SK-N-SH treated with all-trans-retinoic acid at 6 μM for 48 hours (cell line): Measurements from ENCODE around the gene GABBR2.

Source experiments
- ATAC-seq: fragments of 200-7000 bp; cut with Tn5 transposase; 3 replicates; pipeline ENCODE4 v1.9.1; 2020; ENCODE audit warnings: mild to moderate bottlenecking, moderate library complexity
- ARNTL ChIP-seq: fragments of 450-650 bp; formaldehyde crosslinking; IDR thresholded peaks from 2 replicates; pipeline ENCODE4 v1.5.0; 2020; ENCODE audit warnings: low read depth, mild to moderate bottlenecking, moderate library complexity, borderline replicate concordance
- BACH2 ChIP-seq: fragments of 250-450 bp; sonication (Bioruptor Pico); IDR thresholded peaks from 2 replicates; pipeline ENCODE4 v1.9.0; 2021; ENCODE audit warnings: mild to moderate bottlenecking, borderline replicate concordance
- CSRNP3 ChIP-seq: fragments of 250-450 bp; sonication (Bioruptor Pico); IDR thresholded peaks from 2 replicates; pipeline ENCODE4 v1.5.1; 2021; ENCODE audit warnings: mild to moderate bottlenecking, moderate library complexity
- ESRRG ChIP-seq: fragments of 250-450 bp; sonication (Bioruptor Pico); IDR thresholded peaks from 2 replicates; pipeline ENCODE4 v1.6.1; 2021; ENCODE audit warnings: mild to moderate bottlenecking
- GLIS3 ChIP-seq: fragments of 250-450 bp; sonication (Bioruptor Pico); IDR thresholded peaks from 2 replicates; pipeline ENCODE4 v1.5.0; 2020; ENCODE audit warnings: mild to moderate bottlenecking, moderate library complexity
- ISL1 ChIP-seq: fragments of 250-450 bp; sonication (Bioruptor Pico); IDR thresholded peaks from 2 replicates; pipeline ENCODE4 v2.1.2; 2022; ENCODE audit warnings: mild to moderate bottlenecking, moderate library complexity
- OSR1 ChIP-seq: fragments of 250-450 bp; sonication (Bioruptor Pico); IDR thresholded peaks from 2 replicates; pipeline ENCODE4 v1.8.0; 2022; ENCODE audit warnings: moderate library complexity, mild to moderate bottlenecking, inconsistent platforms
- PATZ1 ChIP-seq: fragments of 250-450 bp; sonication (Bioruptor Pico); IDR thresholded peaks from 2 replicates; pipeline ENCODE4 v1.8.0; 2020; ENCODE audit warnings: mild to moderate bottlenecking, moderate library complexity, borderline replicate concordance
- RARB ChIP-seq: fragments of 250-450 bp; sonication (Bioruptor Pico); IDR thresholded peaks from 2 replicates; pipeline ENCODE4 v1.8.0; 2021; ENCODE audit warnings: mild to moderate bottlenecking, moderate library complexity
- SNAI2 ChIP-seq: fragments of 250-450 bp; sonication (Bioruptor Pico); IDR thresholded peaks from 2 replicates; pipeline ENCODE4 v1.5.0; 2020; ENCODE audit warnings: mild to moderate bottlenecking, moderate library complexity
- TCF4 ChIP-seq: fragments of 250-450 bp; sonication (Bioruptor Pico); IDR thresholded peaks from 2 replicates; pipeline ENCODE4 v1.8.0; 2021; ENCODE audit warnings: mild to moderate bottlenecking, moderate library complexity, borderline replicate concordance
- TSHZ2 ChIP-seq: fragments of 250-450 bp; sonication (Bioruptor Pico); IDR thresholded peaks from 2 replicates; pipeline ENCODE4 v1.5.0; 2020; ENCODE audit warnings: mild to moderate bottlenecking, moderate library complexity
- ZFP3 ChIP-seq: fragments of 250-450 bp; sonication (Bioruptor Pico); IDR thresholded peaks from 2 replicates; pipeline ENCODE4 v1.5.0; 2020; ENCODE audit warnings: mild to moderate bottlenecking, moderate library complexity
- ZFP30 ChIP-seq: fragments of 450-650 bp; formaldehyde crosslinking; IDR thresholded peaks from 2 replicates; pipeline ENCODE4 v1.5.0; 2022; ENCODE audit warnings: mild to moderate bottlenecking, moderate library complexity
- ZNF565 ChIP-seq: fragments of 450-650 bp; formaldehyde crosslinking; conservative IDR thresholded peaks from 2 replicates; pipeline ENCODE4 v1.5.0; 2020; ENCODE audit warnings: low read depth, mild to moderate bottlenecking, moderate library complexity
- ZNF70 ChIP-seq: fragments of 450-650 bp; formaldehyde crosslinking; IDR thresholded peaks from 2 replicates; pipeline ENCODE4 v1.5.0; 2020; ENCODE audit warnings: mild to moderate bottlenecking, moderate library complexity
- ZNF8 ChIP-seq: fragments of 450-650 bp; formaldehyde crosslinking; IDR thresholded peaks from 2 replicates; pipeline ENCODE4 v1.5.0; 2020; ENCODE audit warnings: mild to moderate bottlenecking, moderate library complexity
- TF ChIP-seq, protein P1 (sequence below): fragments of 250-450 bp; sonication (Bioruptor Pico); IDR thresholded peaks from 2 replicates; pipeline ENCODE4 v1.8.0; 2021; ENCODE audit warnings: low read depth, mild to moderate bottlenecking, moderate library complexity, borderline replicate concordance
- TF ChIP-seq, protein P2 (sequence below): fragments of 250-450 bp; sonication (Bioruptor Pico); IDR thresholded peaks from 2 replicates; pipeline ENCODE4 v1.5.1; 2020; ENCODE audit warnings: low read depth, mild to moderate bottlenecking, moderate library complexity

Gene GABBR2

GRCh38 chr9:98563212-98563907 is 145.4 kb downstream of the GABBR2 start:
- no peak for TF ChIP-seq ESRRG (CRISPR knock-in tag)
- TF ChIP-seq, all 23 proteins: peak for 0
- ATAC-seq: no peak

DNA sequence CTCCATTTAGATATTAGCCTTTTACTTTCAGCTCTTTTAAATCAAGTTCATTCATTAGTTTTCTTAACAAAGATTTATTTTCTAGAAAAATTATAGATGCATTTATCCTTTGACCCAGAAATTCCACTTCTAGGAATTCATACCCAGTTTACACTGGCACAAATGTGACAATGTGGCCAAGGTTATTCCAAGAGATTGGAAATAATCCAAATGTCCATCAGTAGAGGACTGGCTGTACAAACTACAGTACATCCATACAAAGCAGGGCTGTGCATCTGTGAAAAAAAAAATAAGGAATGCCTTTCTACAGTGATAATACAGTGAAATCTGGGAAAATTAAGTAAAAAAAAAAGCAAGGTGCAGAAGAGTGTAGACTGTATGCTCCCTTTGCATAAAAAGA is 149.2 kb downstream of the GABBR2 start:
- TF ChIP-seq ZFP30 (CRISPR knock-in tag) (no peak), ISL1 (CRISPR knock-in tag) (no peak), RARB (CRISPR knock-in tag) (no peak), TCF4 (CRISPR knock-in tag) (no peak), SNAI2 (no peak), BACH2 (CRISPR knock-in tag) (no peak), OSR1 (no peak), ZNF8 (CRISPR knock-in tag) (no peak), TSHZ2 (CRISPR knock-in tag) (no peak), ZNF70 (CRISPR knock-in tag) (no peak), CSRNP3 (CRISPR knock-in tag) (no peak), GLIS3 (CRISPR knock-in tag) (no peak), ZNF565 (CRISPR knock-in tag) (no peak)
- TF ChIP-seq, protein P1, sequence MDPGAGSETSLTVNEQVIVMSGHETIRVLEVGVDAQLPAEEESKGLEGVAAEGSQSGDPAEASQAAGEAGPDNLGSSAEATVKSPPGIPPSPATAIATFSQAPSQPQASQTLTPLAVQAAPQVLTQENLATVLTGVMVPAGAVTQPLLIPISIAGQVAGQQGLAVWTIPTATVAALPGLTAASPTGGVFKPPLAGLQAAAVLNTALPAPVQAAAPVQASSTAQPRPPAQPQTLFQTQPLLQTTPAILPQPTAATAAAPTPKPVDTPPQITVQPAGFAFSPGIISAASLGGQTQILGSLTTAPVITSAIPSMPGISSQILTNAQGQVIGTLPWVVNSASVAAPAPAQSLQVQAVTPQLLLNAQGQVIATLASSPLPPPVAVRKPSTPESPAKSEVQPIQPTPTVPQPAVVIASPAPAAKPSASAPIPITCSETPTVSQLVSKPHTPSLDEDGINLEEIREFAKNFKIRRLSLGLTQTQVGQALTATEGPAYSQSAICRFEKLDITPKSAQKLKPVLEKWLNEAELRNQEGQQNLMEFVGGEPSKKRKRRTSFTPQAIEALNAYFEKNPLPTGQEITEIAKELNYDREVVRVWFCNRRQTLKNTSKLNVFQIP (CRISPR knock-in tag): no peak
- no peak for ATAC-seq

DNA sequence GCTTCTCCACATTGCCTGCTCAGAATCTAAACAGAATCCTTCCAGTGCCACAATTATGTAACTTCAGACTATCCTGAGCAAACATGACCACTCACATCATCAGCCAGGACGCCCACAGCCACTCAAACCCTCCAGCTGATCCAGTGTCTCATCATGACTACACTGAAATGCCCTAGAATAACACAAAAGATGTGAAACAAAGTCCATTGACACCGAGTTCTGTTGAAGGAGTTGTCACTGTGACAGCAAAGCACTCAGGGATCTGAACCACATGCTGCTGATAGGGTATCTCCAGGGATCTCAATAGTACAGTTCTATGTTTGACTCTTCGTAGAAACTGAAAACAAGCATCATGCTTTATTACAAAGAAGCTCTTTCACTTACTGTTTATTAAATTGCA is 150.2 kb downstream of the GABBR2 start:
- TF ChIP-seq ZFP30 (CRISPR knock-in tag): no peak
- no peak for TF ChIP-seq RARB (CRISPR knock-in tag)
- no peak for TF ChIP-seq CSRNP3 (CRISPR knock-in tag)
- no peak for TF ChIP-seq ARNTL (CRISPR knock-in tag)
- no peak for TF ChIP-seq ZNF565 (CRISPR knock-in tag)
- TF ChIP-seq ZNF70 (CRISPR knock-in tag): no peak
- TF ChIP-seq, protein P2, sequence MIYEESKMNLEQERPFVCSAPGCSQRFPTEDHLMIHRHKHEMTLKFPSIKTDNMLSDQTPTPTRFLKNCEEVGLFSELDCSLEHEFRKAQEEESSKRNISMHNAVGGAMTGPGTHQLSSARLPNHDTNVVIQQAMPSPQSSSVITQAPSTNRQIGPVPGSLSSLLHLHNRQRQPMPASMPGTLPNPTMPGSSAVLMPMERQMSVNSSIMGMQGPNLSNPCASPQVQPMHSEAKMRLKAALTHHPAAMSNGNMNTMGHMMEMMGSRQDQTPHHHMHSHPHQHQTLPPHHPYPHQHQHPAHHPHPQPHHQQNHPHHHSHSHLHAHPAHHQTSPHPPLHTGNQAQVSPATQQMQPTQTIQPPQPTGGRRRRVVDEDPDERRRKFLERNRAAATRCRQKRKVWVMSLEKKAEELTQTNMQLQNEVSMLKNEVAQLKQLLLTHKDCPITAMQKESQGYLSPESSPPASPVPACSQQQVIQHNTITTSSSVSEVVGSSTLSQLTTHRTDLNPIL (CRISPR knock-in tag): no peak
- no peak for TF ChIP-seq ZFP3 (CRISPR knock-in tag)
- no peak for TF ChIP-seq ISL1 (CRISPR knock-in tag)
- no peak for TF ChIP-seq PATZ1 (CRISPR knock-in tag)
- no peak for TF ChIP-seq ESRRG (CRISPR knock-in tag)
- ATAC-seq: no peak
